Activated naive CD8-positive, alpha-beta T cell treated with anti-CD3 and anti-CD28 coated beads, Interleukin-2, amount 50 U/mL, for 24 hours (primary cell): ENCODE results near the gene AGAP3.

ENCODE experiments used
- ATAC-seq: fragments of 150-1000 bp; cut with Tn5 transposase; one replicate; pipeline ENCODE4 v1.10.0; 2021
- DNase-seq: peaks from one replicate; pipeline ENCODE4 v3.0.0; 2021
- H3K27ac Mint-ChIP-seq: one replicate; pipeline ENCODE4 v1.8.0; 2021; ENCODE audit warnings: mild to moderate bottlenecking, mixed read lengths
- H3K27me3 Mint-ChIP-seq: one replicate; pipeline ENCODE4 v1.8.0; 2021; ENCODE audit warnings: mixed read lengths
- H3K36me3 Mint-ChIP-seq: one replicate; pipeline ENCODE4 v1.8.0; 2021; ENCODE audit warnings: low read depth, mixed read lengths
- H3K4me1 Mint-ChIP-seq: one replicate; pipeline ENCODE4 v1.8.0; 2021; ENCODE audit warnings: mixed read lengths
- H3K4me3 Mint-ChIP-seq: one replicate; pipeline ENCODE4 v1.8.0; 2021; ENCODE audit warnings: mild to moderate bottlenecking, moderate library complexity, mixed read lengths
- H3K9me3 Mint-ChIP-seq: one replicate; pipeline ENCODE4 v1.8.0; 2021; ENCODE audit warnings: mixed read lengths

The AGAP3 gene

GRCh38 chr7:151062399-151063211, 23.7 kb upstream of the AGAP3 start:
- Mint-ChIP-seq H3K4me1 (peaks cover 24% of the 10 kb centered on the region), H3K9me3 (no peaks in the 10 kb centered on the region), H3K36me3 (peaks cover 6% of the 10 kb centered on the region), H3K4me3 (no peak overlapping the region), H3K27me3 (no peaks in the 10 kb centered on the region), H3K27ac (no peak overlapping the region)
- no peak for DNase-seq
- ATAC-seq, result no peak

DNA sequence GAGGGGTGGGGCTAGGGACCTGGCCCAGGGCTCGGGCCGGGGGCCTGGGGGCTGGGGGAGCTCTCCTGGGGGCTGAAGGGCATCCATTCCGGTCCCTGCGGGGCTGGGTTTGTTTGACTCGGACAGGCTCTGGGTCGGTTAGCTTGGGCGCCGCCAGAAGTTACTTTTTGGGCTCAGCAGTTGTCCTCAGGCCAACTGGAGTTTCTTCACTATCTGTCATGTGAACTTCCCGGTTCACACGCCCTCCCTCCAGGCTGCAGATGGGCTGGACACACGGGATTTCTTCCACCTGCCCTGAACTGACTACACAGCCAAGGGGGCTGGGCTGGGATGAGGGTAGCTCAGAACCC, 23.1 kb upstream of the AGAP3 start:
- no peaks in the 10 kb centered on the region for H3K9me3 Mint-ChIP-seq
- no peak overlapping the region for H3K4me3 Mint-ChIP-seq
- ATAC-seq, result no peak
- H3K27me3 Mint-ChIP-seq, result no peaks in the 10 kb centered on the region
- DNase-seq, result no peak
- peaks cover 6% of the 10 kb centered on the region for H3K36me3 Mint-ChIP-seq
- peaks cover 24% of the 10 kb centered on the region for H3K4me1 Mint-ChIP-seq
- H3K27ac Mint-ChIP-seq, result no peak overlapping the region

- DNase-seq, result no peak
- H3K27ac Mint-ChIP-seq, result no peak overlapping the region
- H3K27me3 Mint-ChIP-seq, result no peaks in the 10 kb centered on the region
- H3K4me3 Mint-ChIP-seq, result no peak overlapping the region
- H3K36me3 Mint-ChIP-seq, result peaks cover 6% of the 10 kb centered on the region
- no peak for ATAC-seq
- H3K9me3 Mint-ChIP-seq, result no peaks in the 10 kb centered on the region
- peaks cover 14% of the 10 kb centered on the region for H3K4me1 Mint-ChIP-seq
These were observed 21.8 kb upstream of the AGAP3 start for GRCh38 chr7:151064454-151064853.

DNA sequence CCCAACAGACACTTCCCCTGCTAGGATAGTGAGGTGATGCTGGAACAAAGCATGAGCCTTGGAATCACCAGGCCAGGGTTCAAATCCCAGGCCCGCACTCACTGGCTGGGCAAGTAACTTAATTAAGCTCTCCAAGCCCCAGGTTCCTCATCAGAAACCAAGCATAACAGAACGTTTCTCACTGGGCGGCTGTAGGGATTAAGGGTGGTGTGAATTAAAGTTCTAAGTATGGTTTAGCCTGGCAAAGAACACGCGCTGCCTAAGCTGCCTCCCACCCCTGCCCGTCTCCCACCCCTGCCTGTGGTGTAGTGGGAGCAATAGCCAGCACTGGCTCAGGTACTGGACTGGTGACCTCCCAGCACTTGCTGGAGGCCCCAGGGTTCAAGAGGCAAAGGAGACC, 21.3 kb upstream of the AGAP3 start:
- no peak overlapping the region for H3K27ac Mint-ChIP-seq
- no peak for DNase-seq
- no peaks in the 10 kb centered on the region for H3K9me3 Mint-ChIP-seq
- H3K27me3 Mint-ChIP-seq, result no peaks in the 10 kb centered on the region
- no peak overlapping the region for H3K4me3 Mint-ChIP-seq
- no peak for ATAC-seq
- peaks cover 14% of the 10 kb centered on the region for H3K4me1 Mint-ChIP-seq
- H3K36me3 Mint-ChIP-seq, result peaks cover 7% of the 10 kb centered on the region

- H3K27me3 Mint-ChIP-seq, result no peaks in the 10 kb centered on the region
- peaks cover 11% of the 10 kb centered on the region for H3K4me1 Mint-ChIP-seq
- H3K4me3 Mint-ChIP-seq, result no peak overlapping the region
- no peaks in the 10 kb centered on the region for H3K9me3 Mint-ChIP-seq
- ATAC-seq (no peak), DNase-seq (no peak)
- no peak overlapping the region for H3K27ac Mint-ChIP-seq
- H3K36me3 Mint-ChIP-seq, result peaks cover 8% of the 10 kb centered on the region
These were observed 20.8 kb upstream of the AGAP3 start for GRCh38 chr7:151065516-151065915.

GRCh38 chr7:151066273-151066974, 19.9 kb upstream of the AGAP3 start:
- peaks cover 10% of the 10 kb centered on the region for H3K36me3 Mint-ChIP-seq
- H3K4me1 Mint-ChIP-seq, result peaks cover 3% of the 10 kb centered on the region
- H3K27ac Mint-ChIP-seq, result no peak overlapping the region
- no peaks in the 10 kb centered on the region for H3K27me3 Mint-ChIP-seq
- no peak overlapping the region for H3K4me3 Mint-ChIP-seq
- ATAC-seq (no peak), DNase-seq (no peak)
- H3K9me3 Mint-ChIP-seq, result no peaks in the 10 kb centered on the region

- Mint-ChIP-seq H3K4me3 (no peak overlapping the region), H3K4me1 (no peaks in the 10 kb centered on the region), H3K27ac (no peak overlapping the region), H3K9me3 (no peaks in the 10 kb centered on the region), H3K27me3 (no peaks in the 10 kb centered on the region), H3K36me3 (peaks cover 13% of the 10 kb centered on the region)
- ATAC-seq (no peak), DNase-seq (no peak)
These were observed 18.1 kb upstream of the AGAP3 start for GRCh38 chr7:151068069-151068773.

DNA sequence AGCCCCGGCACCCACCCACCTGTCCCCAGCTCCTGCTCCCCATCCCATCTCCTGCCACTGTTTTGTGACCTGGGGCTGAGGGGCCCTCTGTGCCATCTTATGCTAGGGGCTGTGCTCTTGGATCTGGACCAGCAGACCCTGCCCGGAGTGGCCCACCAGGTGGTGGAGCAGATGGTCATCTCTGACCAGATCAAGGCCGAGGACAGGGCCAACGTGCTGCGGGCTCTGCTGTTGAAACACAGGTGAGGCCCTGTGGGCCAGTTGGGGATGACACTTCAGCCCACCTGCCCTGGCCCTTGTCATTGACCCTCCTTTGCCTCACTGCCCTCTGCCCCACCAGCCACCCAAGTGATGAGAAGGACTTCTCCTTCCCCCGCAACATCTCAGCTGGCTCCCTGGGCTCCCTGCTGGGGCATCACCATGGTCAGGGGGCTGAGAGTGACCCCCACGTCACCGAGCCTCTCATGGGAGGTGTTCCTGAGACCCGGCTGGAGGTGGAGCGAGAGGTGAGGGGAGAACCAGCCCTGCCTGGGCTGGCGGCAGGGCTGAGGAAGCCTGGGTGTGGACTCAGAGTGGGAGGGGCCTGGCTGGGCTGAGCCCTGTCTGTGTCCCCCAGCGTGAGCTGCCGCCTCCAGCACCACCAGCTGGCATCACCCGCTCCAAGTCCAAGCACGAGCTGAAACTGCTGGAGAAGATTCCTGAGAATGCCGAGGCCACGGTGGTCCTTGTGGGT, 16.3 kb upstream of the AGAP3 start:
- Mint-ChIP-seq H3K36me3 (peaks cover 14% of the 10 kb centered on the region), H3K27ac (no peak overlapping the region), H3K9me3 (no peaks in the 10 kb centered on the region)

DNA sequence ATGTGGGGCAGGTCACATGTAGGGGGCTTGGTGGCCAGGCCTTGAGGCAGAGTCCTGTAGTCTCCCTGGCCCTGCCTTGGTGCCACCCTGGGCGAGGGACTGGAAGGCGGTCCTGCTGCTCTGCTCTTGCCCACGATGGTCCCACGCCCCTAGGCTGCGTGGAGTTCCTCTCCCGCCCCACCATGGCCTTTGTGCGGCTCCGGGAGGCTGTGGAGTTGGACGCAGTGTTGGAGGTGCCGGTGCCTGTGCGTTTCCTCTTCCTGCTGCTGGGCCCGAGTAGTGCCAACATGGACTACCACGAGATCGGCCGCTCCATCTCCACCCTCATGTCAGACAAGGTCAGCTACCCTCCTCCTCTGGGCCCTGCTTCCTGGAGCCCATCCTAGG, 15.7 kb upstream of the AGAP3 start:
- no peaks in the 10 kb centered on the region for H3K27me3 Mint-ChIP-seq
- DNase-seq, result no peak
- ATAC-seq, result no peak
- no peaks in the 10 kb centered on the region for H3K9me3 Mint-ChIP-seq
- H3K36me3 Mint-ChIP-seq, result peaks cover 11% of the 10 kb centered on the region
- H3K4me3 Mint-ChIP-seq, result no peak overlapping the region
- no peaks in the 10 kb centered on the region for H3K4me1 Mint-ChIP-seq
- no peak overlapping the region for H3K27ac Mint-ChIP-seq

More for the DNA sequence above, 16.3 kb upstream of the AGAP3 start:
- Mint-ChIP-seq H3K4me1 (no peaks in the 10 kb centered on the region), H3K27me3 (no peaks in the 10 kb centered on the region), H3K4me3 (no peak overlapping the region)
- no peak for ATAC-seq
- DNase-seq, result no peak

- no peak overlapping the region for H3K27ac Mint-ChIP-seq
- no peak overlapping the region for H3K4me3 Mint-ChIP-seq
- no peaks in the 10 kb centered on the region for H3K27me3 Mint-ChIP-seq
- ATAC-seq (no peak), DNase-seq (no peak)
- H3K9me3 Mint-ChIP-seq, result no peaks in the 10 kb centered on the region
- peaks cover 11% of the 10 kb centered on the region for H3K36me3 Mint-ChIP-seq
- H3K4me1 Mint-ChIP-seq, result no peaks in the 10 kb centered on the region
These were observed 15.0 kb upstream of the AGAP3 start for GRCh38 chr7:151071032-151071866.

GRCh38 chr7:151073990-151074389, 12.3 kb upstream of the AGAP3 start:
- no peaks in the 10 kb centered on the region for H3K9me3 Mint-ChIP-seq
- no peak overlapping the region for H3K27ac Mint-ChIP-seq

DNA sequence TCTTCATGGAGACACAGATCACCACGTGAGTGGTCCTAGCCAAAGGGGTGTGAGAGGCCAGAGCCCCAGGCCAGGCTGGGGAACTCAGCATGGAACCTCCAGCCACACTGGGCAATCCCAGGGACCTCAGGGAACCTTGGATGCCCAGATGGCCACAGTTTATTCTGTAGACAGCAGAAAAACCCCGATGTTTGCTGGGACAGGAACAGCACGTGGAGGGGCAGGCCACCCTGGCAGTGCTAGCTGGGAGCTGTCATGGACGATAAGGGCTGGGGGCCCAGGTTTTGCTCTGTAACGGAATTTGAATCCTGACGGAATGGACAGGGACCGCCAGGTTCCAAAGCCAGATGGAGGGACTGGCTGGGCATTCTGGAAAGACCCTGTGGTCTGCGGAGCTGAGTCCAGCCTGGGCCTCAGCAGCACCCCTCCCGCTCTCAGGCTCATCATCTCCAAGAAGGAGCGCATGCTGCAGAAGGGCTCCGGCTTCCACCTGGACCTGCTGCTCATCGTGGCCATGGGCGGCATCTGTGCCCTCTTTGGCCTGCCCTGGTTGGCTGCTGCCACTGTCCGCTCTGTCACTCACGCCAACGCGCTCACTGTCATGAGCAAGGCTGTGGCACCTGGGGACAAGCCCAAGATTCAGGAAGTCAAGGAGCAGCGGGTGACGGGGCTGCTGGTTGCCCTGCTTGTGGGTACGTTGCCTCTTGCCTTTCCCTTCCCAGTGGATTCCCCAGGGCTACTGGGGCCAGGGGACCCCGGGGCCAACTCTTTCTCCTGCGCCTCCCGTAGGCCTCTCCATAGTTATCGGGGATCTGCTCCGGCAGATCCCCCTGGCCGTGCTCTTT, 11.2 kb upstream of the AGAP3 start:
- no peak overlapping the region for H3K27ac Mint-ChIP-seq
- ATAC-seq (no peak), DNase-seq (no peak)
- H3K27me3 Mint-ChIP-seq, result no peaks in the 10 kb centered on the region
- H3K9me3 Mint-ChIP-seq, result no peaks in the 10 kb centered on the region
- H3K4me1 Mint-ChIP-seq, result peaks cover 17% of the 10 kb centered on the region
- H3K4me3 Mint-ChIP-seq, result no peak overlapping the region
- H3K36me3 Mint-ChIP-seq, result peaks cover 13% of the 10 kb centered on the region

More at GRCh38 chr7:151073990-151074389, 12.3 kb upstream of the AGAP3 start:
- H3K4me3 Mint-ChIP-seq, result no peak overlapping the region
- H3K36me3 Mint-ChIP-seq, result peaks cover 11% of the 10 kb centered on the region
- peaks cover 10% of the 10 kb centered on the region for H3K4me1 Mint-ChIP-seq
- DNase-seq (no peak), ATAC-seq (no peak)
- H3K27me3 Mint-ChIP-seq, result no peaks in the 10 kb centered on the region

- Mint-ChIP-seq H3K4me1 (peaks cover 17% of the 10 kb centered on the region), H3K27ac (no peak overlapping the region), H3K27me3 (no peaks in the 10 kb centered on the region), H3K9me3 (no peaks in the 10 kb centered on the region), H3K36me3 (peaks cover 12% of the 10 kb centered on the region), H3K4me3 (no peak overlapping the region)
- ATAC-seq (no peak), DNase-seq (no peak)
These were observed 10.7 kb upstream of the AGAP3 start for GRCh38 chr7:151075662-151075971.
